ENCODE data around the gene UST. TPM values are rescaled to one million over a fixed set of nuclear protein-coding genes. Genes with fewer than 3 reads are reported as not detected.
A peak's percentile ranks its signal among the peaks of the same experiment; 100 is the strongest.

Gene UST
- total RNA-seq, 2 donors from 2014 or later = 1.6 to 7.5 TPM

- Mint-ChIP-seq H3K9me3 (no peaks in the 10 kb centered on the region), H3K36me3 (ENCODE audit: low read depth) (peaks cover 10% of the 10 kb centered on the region), H3K27ac (no peak overlapping the region), H3K27me3 (no peaks in the 10 kb centered on the region), H3K4me3 (no peak overlapping the region), H3K4me1 (no peaks in the 10 kb centered on the region)
- peak; percentile 37 for ATAC-seq (replicated peaks)
These were observed 137.6 kb downstream of the UST start for GRCh38 chr6:148884461-148884860.

- Mint-ChIP-seq H3K27me3 (no peaks in the 10 kb centered on the region), H3K27ac (no peak overlapping the region), H3K9me3 (no peaks in the 10 kb centered on the region), H3K36me3 (ENCODE audit: low read depth) (peaks cover 16% of the 10 kb centered on the region), H3K4me3 (no peak overlapping the region), H3K4me1 (no peaks in the 10 kb centered on the region)
- no peak for ATAC-seq (replicated peaks)
These were observed 138.5 kb downstream of the UST start for GRCh38 chr6:148885136-148885865.

GRCh38 chr6:148885925-148886845, 139.4 kb downstream of the UST start:
- Mint-ChIP-seq H3K36me3 (ENCODE audit: low read depth) (peaks cover 16% of the 10 kb centered on the region), H3K9me3 (no peaks in the 10 kb centered on the region), H3K4me3 (no peak overlapping the region), H3K27ac (no peak overlapping the region), H3K27me3 (no peaks in the 10 kb centered on the region), H3K4me1 (no peaks in the 10 kb centered on the region)
- ATAC-seq (replicated peaks) = no peak

GRCh38 chr6:148887181-148887580, 140.4 kb downstream of the UST start:
- no peaks in the 10 kb centered on the region for H3K9me3 Mint-ChIP-seq
- H3K4me3 Mint-ChIP-seq = no peak overlapping the region
- no peaks in the 10 kb centered on the region for H3K27me3 Mint-ChIP-seq
- H3K36me3 Mint-ChIP-seq (ENCODE audit: low read depth) = peaks cover 16% of the 10 kb centered on the region
- H3K4me1 Mint-ChIP-seq = no peaks in the 10 kb centered on the region
- H3K27ac Mint-ChIP-seq = peak overlapping the region; percentile 54
- ATAC-seq (replicated peaks) = no peak

GRCh38 chr6:148888856-148889255, 142.0 kb downstream of the UST start:
- Mint-ChIP-seq H3K27me3 (no peaks in the 10 kb centered on the region), H3K36me3 (ENCODE audit: low read depth) (peaks cover 16% of the 10 kb centered on the region), H3K4me3 (no peak overlapping the region), H3K27ac (no peak overlapping the region), H3K9me3 (no peaks in the 10 kb centered on the region), H3K4me1 (peaks cover 2% of the 10 kb centered on the region)
- ATAC-seq (replicated peaks) = no peak

- Mint-ChIP-seq H3K4me1 (peaks cover 6% of the 10 kb centered on the region), H3K27ac (peak overlapping the region; percentile 40), H3K9me3 (no peaks in the 10 kb centered on the region), H3K27me3 (no peaks in the 10 kb centered on the region), H3K36me3 (ENCODE audit: low read depth) (peaks cover 16% of the 10 kb centered on the region), H3K4me3 (no peak overlapping the region)
- no peak for ATAC-seq (replicated peaks)
These were observed 143.3 kb downstream of the UST start for GRCh38 chr6:148890096-148890495.

GRCh38 chr6:148890652-148891404, 144.0 kb downstream of the UST start:
- H3K36me3 Mint-ChIP-seq (ENCODE audit: low read depth) = peaks cover 16% of the 10 kb centered on the region
- ATAC-seq (replicated peaks) = no peak
- no peak overlapping the region for H3K27ac Mint-ChIP-seq
- H3K27me3 Mint-ChIP-seq = no peaks in the 10 kb centered on the region
- H3K4me3 Mint-ChIP-seq = no peak overlapping the region
- no peaks in the 10 kb centered on the region for H3K9me3 Mint-ChIP-seq
- peaks cover 6% of the 10 kb centered on the region for H3K4me1 Mint-ChIP-seq

GRCh38 chr6:148891405-148891783, 144.6 kb downstream of the UST start:
- no peaks in the 10 kb centered on the region for H3K27me3 Mint-ChIP-seq
- H3K9me3 Mint-ChIP-seq = no peaks in the 10 kb centered on the region
- H3K4me3 Mint-ChIP-seq = no peak overlapping the region
- H3K4me1 Mint-ChIP-seq = peaks cover 6% of the 10 kb centered on the region
- no peak overlapping the region for H3K27ac Mint-ChIP-seq
- ATAC-seq (replicated peaks) = no peak
- H3K36me3 Mint-ChIP-seq (ENCODE audit: low read depth) = peaks cover 16% of the 10 kb centered on the region

GRCh38 chr6:148892247-148892646, 145.4 kb downstream of the UST start:
- Mint-ChIP-seq H3K27ac (no peak overlapping the region), H3K36me3 (ENCODE audit: low read depth) (peaks cover 14% of the 10 kb centered on the region)

GRCh38 chr6:148893073-148893472, 146.2 kb downstream of the UST start:
- ATAC-seq (replicated peaks) = no peak
- Mint-ChIP-seq H3K27me3 (no peaks in the 10 kb centered on the region), H3K9me3 (no peaks in the 10 kb centered on the region), H3K4me3 (no peak overlapping the region), H3K4me1 (peaks cover 6% of the 10 kb centered on the region), H3K36me3 (ENCODE audit: low read depth) (peaks cover 6% of the 10 kb centered on the region), H3K27ac (no peak overlapping the region)

More at GRCh38 chr6:148892247-148892646, 145.4 kb downstream of the UST start:
- peaks cover 6% of the 10 kb centered on the region for H3K4me1 Mint-ChIP-seq
- no peak overlapping the region for H3K4me3 Mint-ChIP-seq
- no peaks in the 10 kb centered on the region for H3K27me3 Mint-ChIP-seq
- no peaks in the 10 kb centered on the region for H3K9me3 Mint-ChIP-seq
- ATAC-seq (replicated peaks) = no peak

GRCh38 chr6:148893481-148893880, 146.7 kb downstream of the UST start:
- Mint-ChIP-seq H3K27me3 (no peaks in the 10 kb centered on the region), H3K4me1 (peaks cover 6% of the 10 kb centered on the region), H3K36me3 (ENCODE audit: low read depth) (peaks cover 6% of the 10 kb centered on the region), H3K9me3 (no peaks in the 10 kb centered on the region), H3K4me3 (no peak overlapping the region), H3K27ac (no peak overlapping the region)
- no peak for ATAC-seq (replicated peaks)

- Mint-ChIP-seq H3K36me3 (ENCODE audit: low read depth) (peaks cover 7% of the 10 kb centered on the region), H3K4me3 (no peak overlapping the region), H3K4me1 (peaks cover 12% of the 10 kb centered on the region), H3K27ac (no peak overlapping the region), H3K27me3 (no peaks in the 10 kb centered on the region), H3K9me3 (peaks cover 5% of the 10 kb centered on the region)
- ATAC-seq (replicated peaks) = no peak
These were observed 151.7 kb downstream of the UST start for GRCh38 chr6:148898376-148899014.

GRCh38 chr6:148904896-148905870, 158.4 kb downstream of the UST start:
- Mint-ChIP-seq H3K36me3 (ENCODE audit: low read depth) (peaks cover 5% of the 10 kb centered on the region), H3K27ac (no peak overlapping the region), H3K4me1 (peaks cover 5% of the 10 kb centered on the region), H3K4me3 (no peak overlapping the region), H3K9me3 (peaks cover 4% of the 10 kb centered on the region), H3K27me3 (no peaks in the 10 kb centered on the region)
- ATAC-seq (replicated peaks) = no peak
